ENCODE measurements around the gene PARD3B. TPM values are rescaled to one million over a fixed set of nuclear protein-coding genes. Genes with fewer than 3 reads are reported as not detected.

PARD3B gene
- total and polyA plus RNA-seq, 2 of the 8 experiments (the other 6 are each of a cell fraction or from before 2014, with no cell fraction given), result 1.2 to 5.7 TPM

DNA sequence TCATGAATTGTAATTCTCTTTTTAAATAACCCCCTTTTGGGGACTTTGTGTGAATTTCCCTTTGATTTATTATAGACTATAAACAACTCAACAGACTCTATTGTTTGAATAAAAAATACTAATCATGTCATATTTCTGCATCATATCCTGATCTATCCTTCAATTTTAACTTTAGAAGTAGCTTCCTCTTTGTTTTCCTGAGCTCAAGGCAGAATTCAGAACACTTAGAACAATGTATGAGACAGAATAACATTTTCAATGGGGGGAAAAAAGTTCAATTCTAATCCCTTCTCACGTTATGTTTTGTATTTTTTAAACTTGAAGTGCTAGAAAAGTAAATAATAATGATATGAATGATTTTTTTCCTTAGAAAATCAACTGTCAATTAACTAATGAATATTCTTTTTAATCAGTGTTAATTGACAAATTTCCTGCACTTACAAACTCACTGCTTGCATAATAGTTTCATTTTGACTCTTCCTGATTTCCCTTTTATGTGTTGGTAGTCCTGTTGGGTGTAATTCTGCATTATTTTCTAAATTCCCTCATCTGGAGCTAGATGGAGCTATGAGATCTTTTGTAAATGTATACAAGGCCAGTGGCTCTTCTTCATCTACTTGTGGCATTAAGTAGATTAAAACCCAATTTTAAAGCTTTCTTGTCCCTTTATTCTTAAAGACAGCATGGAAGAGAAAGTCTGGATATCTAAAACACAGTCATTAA is 326.1 kb downstream of the PARD3B start:
- Histone ChIP-seq H2AK5ac (ENCODE audit: low read depth, low read length) (no peak overlapping the region), H2BK15ac (ENCODE audit: low read length) (no peak overlapping the region), H4K8ac (ENCODE audit: extremely low read depth, insufficient read depth, low read length) (no peak overlapping the region), H3K56ac (replicated peaks; ENCODE audit: insufficient read length, low read depth, low read length) (no peak overlapping the region), H2BK120ac (replicated peaks; ENCODE audit: low read depth, low read length) (no peak overlapping the region), H2BK20ac (ENCODE audit: low read length) (no peak overlapping the region), H4K20me1 (replicated peaks in 1 of 2; ENCODE audit: control insufficient read depth in 1 of 2, insufficient read depth in 2 of 2, low read length in 2 of 2) (no peaks in the 10 kb centered on the region), H4K91ac (replicated peaks; ENCODE audit: insufficient read length, low read length) (no peak overlapping the region), H3K4me3 (ENCODE audit: extremely low read depth in 1 of 4, insufficient read depth in 2 of 4, low read depth in 3 of 4, low read length in 4 of 4) (no peak overlapping the region), H3K4me2 (ENCODE audit: insufficient read depth in 1 of 2, low read depth in 2 of 2, low read length in 2 of 2) (no peak overlapping the region), H3K79me1 (ENCODE audit: low read depth, low read length) (no peaks in the 10 kb centered on the region), H3K9ac (replicated peaks in 1 of 4; ENCODE audit: extremely low read depth in 1 of 4, low read depth in 3 of 4, low read length in 3 of 4) (no peak overlapping the region), H2AFZ (ENCODE audit: low read length) (no peak overlapping the region), H3K14ac (ENCODE audit: insufficient read length) (no peak overlapping the region), H3K18ac (ENCODE audit: extremely low read depth, low read length) (no peak overlapping the region), H3K4me1 (replicated peaks in 1 of 4; ENCODE audit: control insufficient read depth in 3 of 4, insufficient read depth in 4 of 4, low read length in 3 of 4) (no peaks in the 10 kb centered on the region), H3K79me2 (ENCODE audit: control insufficient read depth in 1 of 2, insufficient read depth in 2 of 2, low read length in 2 of 2) (no peaks in the 10 kb centered on the region), H3K27ac (ENCODE audit: low read depth, low read length) (no peak overlapping the region), H3K9me3 (ENCODE audit: insufficient read depth in 2 of 2, low read depth in 1 of 2, low read length in 1 of 2) (no peaks in the 10 kb centered on the region), H2BK5ac (ENCODE audit: low read depth, low read length) (no peak overlapping the region), H3K23me2 (ENCODE audit: low read depth, low read length) (no peaks in the 10 kb centered on the region), H3K36me3 (ENCODE audit: control insufficient read depth in 2 of 4, insufficient read depth in 4 of 4, low read length in 3 of 4) (no peaks in the 10 kb centered on the region), H4K5ac (ENCODE audit: insufficient read length, low read depth, low read length) (no peak overlapping the region), H3K27me3 (replicated peaks in 1 of 4; ENCODE audit: control insufficient read depth in 3 of 4, extremely low read depth in 1 of 4, insufficient read depth in 3 of 4, low read length in 3 of 4) (no peaks in the 10 kb centered on the region), H3K4ac (replicated peaks; ENCODE audit: insufficient read length, low read depth, low read length) (no peak overlapping the region), H3K23ac (ENCODE audit: insufficient read length) (no peak overlapping the region), H2BK12ac (ENCODE audit: low read depth, low read length) (no peak overlapping the region)
- FAIRE-seq, result no peak
- ChIA-PET CTCF (ENCODE audit: partially characterized antibody) (interaction anchor here (0.7 to 2.7 kb wide), 7 partner anchors 11 to 813 kb away, joined by 3 to 20 read pairs (median 4); no protein-coding TSS in a partner anchor), POLR2A (ENCODE audit: partially characterized antibody) (no interaction called here)
- DNase-seq (ENCODE audit: low read depth in 1 of 2, low spot score in 2 of 2), result no peak
- WGBS, 2 experiments (ENCODE audit: extremely low coverage in 1 of 2, insufficient coverage in 1 of 2, insufficient read length in 1 of 2, insufficient replicate concordance in 2 of 2, low coverage in 1 of 2, low lambda C conversion rate in 2 of 2, missing lambda C conversion rate in 1 of 2), result 100% methylated on average over 1 of the region's 1 CpG; no CpG with 5 or more reads in 1 of the 2 experiments
- TF ChIP-seq EZH2 (IDR thresholded peaks at IDR 0.05; ENCODE audit: low read depth, low read length, severe bottlenecking) (no peak), SRF (IDR thresholded peaks at IDR 0.05; ENCODE audit: low read depth, low read length) (no peak), SUZ12 (IDR thresholded peaks at IDR 0.05; ENCODE audit: low read length) (no peak), RAD21 (IDR thresholded peaks at IDR 0.05 in 1 of 2, conservative IDR thresholded peaks at IDR 0.05 in 1 of 2; ENCODE audit: low read depth in 2 of 2, low read length in 2 of 2) (peak; percentile 68 to 69)
- TF ChIP-seq, protein P1, sequence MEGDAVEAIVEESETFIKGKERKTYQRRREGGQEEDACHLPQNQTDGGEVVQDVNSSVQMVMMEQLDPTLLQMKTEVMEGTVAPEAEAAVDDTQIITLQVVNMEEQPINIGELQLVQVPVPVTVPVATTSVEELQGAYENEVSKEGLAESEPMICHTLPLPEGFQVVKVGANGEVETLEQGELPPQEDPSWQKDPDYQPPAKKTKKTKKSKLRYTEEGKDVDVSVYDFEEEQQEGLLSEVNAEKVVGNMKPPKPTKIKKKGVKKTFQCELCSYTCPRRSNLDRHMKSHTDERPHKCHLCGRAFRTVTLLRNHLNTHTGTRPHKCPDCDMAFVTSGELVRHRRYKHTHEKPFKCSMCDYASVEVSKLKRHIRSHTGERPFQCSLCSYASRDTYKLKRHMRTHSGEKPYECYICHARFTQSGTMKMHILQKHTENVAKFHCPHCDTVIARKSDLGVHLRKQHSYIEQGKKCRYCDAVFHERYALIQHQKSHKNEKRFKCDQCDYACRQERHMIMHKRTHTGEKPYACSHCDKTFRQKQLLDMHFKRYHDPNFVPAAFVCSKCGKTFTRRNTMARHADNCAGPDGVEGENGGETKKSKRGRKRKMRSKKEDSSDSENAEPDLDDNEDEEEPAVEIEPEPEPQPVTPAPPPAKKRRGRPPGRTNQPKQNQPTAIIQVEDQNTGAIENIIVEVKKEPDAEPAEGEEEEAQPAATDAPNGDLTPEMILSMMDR (IDR thresholded peaks at IDR 0.05; ENCODE audit: control extremely low read depth in 1 of 3, insufficient read depth in 1 of 3, low read depth in 1 of 3, low read length in 3 of 3), result peak in 2 of 3 experiments; percentile 10 to 27; a peak in 2 of 4 replicates
- TF ChIP-seq, protein P2, sequence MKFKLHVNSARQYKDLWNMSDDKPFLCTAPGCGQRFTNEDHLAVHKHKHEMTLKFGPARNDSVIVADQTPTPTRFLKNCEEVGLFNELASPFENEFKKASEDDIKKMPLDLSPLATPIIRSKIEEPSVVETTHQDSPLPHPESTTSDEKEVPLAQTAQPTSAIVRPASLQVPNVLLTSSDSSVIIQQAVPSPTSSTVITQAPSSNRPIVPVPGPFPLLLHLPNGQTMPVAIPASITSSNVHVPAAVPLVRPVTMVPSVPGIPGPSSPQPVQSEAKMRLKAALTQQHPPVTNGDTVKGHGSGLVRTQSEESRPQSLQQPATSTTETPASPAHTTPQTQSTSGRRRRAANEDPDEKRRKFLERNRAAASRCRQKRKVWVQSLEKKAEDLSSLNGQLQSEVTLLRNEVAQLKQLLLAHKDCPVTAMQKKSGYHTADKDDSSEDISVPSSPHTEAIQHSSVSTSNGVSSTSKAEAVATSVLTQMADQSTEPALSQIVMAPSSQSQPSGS (IDR thresholded peaks at IDR 0.05; ENCODE audit: low read length), result no peak

Measured in H1 (cell line).